ENCODE measurements around the gene PNKD.

Gene PNKD

GRCh38 chr2:218317835-218318234 is 47.5 kb downstream of the PNKD start:
- no peak for DNase-seq (ENCODE audit: low read depth in 2 of 2)

GRCh38 chr2:218318241-218318640 is 47.9 kb downstream of the PNKD start:
- DNase-seq (ENCODE audit: low read depth in 2 of 2) = no peak

- DNase-seq (ENCODE audit: low read depth in 2 of 2) = no peak
Measured at GRCh38 chr2:218319813-218320365, 49.6 kb downstream of the PNKD start.

- no peak for DNase-seq (ENCODE audit: low read depth in 2 of 2)
Measured at GRCh38 chr2:218320704-218321336, 50.5 kb downstream of the PNKD start.

- DNase-seq (ENCODE audit: low read depth in 2 of 2) = peak; percentile 12 to 28
Measured at GRCh38 chr2:218322768-218323525, 52.6 kb downstream of the PNKD start.

GRCh38 chr2:218323526-218324472 is 53.5 kb downstream of the PNKD start:
- no peak for DNase-seq (ENCODE audit: low read depth in 2 of 2)

GRCh38 chr2:218325566-218326160 is 55.3 kb downstream of the PNKD start:
- no peak for DNase-seq (ENCODE audit: low read depth in 2 of 2)

- DNase-seq (ENCODE audit: low read depth in 2 of 2) = no peak
Measured at GRCh38 chr2:218326315-218326714, 56.0 kb downstream of the PNKD start.

GRCh38 chr2:218327451-218328210 is 57.3 kb downstream of the PNKD start:
- no peak for DNase-seq (ENCODE audit: low read depth in 2 of 2)

GRCh38 chr2:218328294-218328693 is 58.0 kb downstream of the PNKD start:
- no peak for DNase-seq (ENCODE audit: low read depth in 2 of 2)

- DNase-seq (ENCODE audit: low read depth in 2 of 2) = no peak
Measured at GRCh38 chr2:218329027-218329825, 58.9 kb downstream of the PNKD start.

GRCh38 chr2:218329826-218330593 is 59.7 kb downstream of the PNKD start:
- no peak for DNase-seq (ENCODE audit: low read depth in 2 of 2)

GRCh38 chr2:218331745-218332144 is 61.4 kb downstream of the PNKD start:
- DNase-seq (ENCODE audit: low read depth in 2 of 2) = no peak

GRCh38 chr2:218332288-218332687 is 62.0 kb downstream of the PNKD start:
- DNase-seq (ENCODE audit: low read depth in 2 of 2) = no peak

GRCh38 chr2:218332920-218333645 is 62.8 kb downstream of the PNKD start:
- DNase-seq (ENCODE audit: low read depth in 2 of 2) = no peak

GRCh38 chr2:218334531-218334930 is 64.2 kb downstream of the PNKD start:
- no peak for DNase-seq (ENCODE audit: low read depth in 2 of 2)

- DNase-seq (ENCODE audit: low read depth in 2 of 2) = no peak
Measured at GRCh38 chr2:218340656-218341055, 70.3 kb downstream of the PNKD start.

GRCh38 chr2:218341381-218341780 is 71.1 kb downstream of the PNKD start:
- DNase-seq (ENCODE audit: low read depth in 2 of 2) = no peak

GRCh38 chr2:218342837-218343236 is 72.5 kb downstream of the PNKD start:
- no peak for DNase-seq (ENCODE audit: low read depth in 2 of 2)

Data from stimulated activated CD4-positive, alpha-beta T cell treated with anti-CD3 and anti-CD28 coated beads, Interleukin-12 subunit alpha, Interleukin-12 subunit beta, amount 100 ng/mL, for 24 hours (primary cell).